Lower leg skin (tissue), 3 donors: ENCODE results near the gene ITGA2.

ENCODE experiments used
- POLR2A ChIP-seq, 2 donors: fragments of 450-650 bp; IDR thresholded peaks; one replicate each; pipeline ENCODE4 v1.6.1; 2016 to 2017; ENCODE audit warnings: antibody characterized with exemption in 2 of 2, mild to moderate bottlenecking in 1 of 2, moderate library complexity in 1 of 2
- TF ChIP-seq, protein P1 (sequence below), 3 donors: fragments of 450-650 bp; IDR thresholded peaks; one replicate each; pipeline ENCODE4 v1.5.1; 2016; ENCODE audit warnings: antibody characterized with exemption in 3 of 3, mild to moderate bottlenecking in 3 of 3, moderate library complexity in 2 of 3

DNA sequence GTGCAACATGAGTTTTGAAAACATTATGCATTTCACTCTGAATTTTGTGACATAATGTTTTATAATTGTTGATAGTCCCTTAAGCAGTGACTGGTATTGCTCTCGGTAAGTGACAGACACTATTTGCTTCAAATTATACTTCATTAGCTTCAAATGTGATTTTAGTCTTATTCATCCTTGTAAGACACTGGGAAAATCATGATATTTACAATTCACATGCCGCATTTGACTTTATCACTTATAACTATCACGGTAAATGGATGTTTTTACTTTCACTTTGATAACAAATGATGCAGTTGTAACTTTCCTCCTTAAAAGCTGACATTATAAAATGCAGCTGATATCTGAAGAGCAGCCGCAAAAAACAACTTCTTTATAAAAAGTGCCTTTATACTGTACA lies 44.1 kb upstream of the ITGA2 start:
- TF ChIP-seq, protein P1, sequence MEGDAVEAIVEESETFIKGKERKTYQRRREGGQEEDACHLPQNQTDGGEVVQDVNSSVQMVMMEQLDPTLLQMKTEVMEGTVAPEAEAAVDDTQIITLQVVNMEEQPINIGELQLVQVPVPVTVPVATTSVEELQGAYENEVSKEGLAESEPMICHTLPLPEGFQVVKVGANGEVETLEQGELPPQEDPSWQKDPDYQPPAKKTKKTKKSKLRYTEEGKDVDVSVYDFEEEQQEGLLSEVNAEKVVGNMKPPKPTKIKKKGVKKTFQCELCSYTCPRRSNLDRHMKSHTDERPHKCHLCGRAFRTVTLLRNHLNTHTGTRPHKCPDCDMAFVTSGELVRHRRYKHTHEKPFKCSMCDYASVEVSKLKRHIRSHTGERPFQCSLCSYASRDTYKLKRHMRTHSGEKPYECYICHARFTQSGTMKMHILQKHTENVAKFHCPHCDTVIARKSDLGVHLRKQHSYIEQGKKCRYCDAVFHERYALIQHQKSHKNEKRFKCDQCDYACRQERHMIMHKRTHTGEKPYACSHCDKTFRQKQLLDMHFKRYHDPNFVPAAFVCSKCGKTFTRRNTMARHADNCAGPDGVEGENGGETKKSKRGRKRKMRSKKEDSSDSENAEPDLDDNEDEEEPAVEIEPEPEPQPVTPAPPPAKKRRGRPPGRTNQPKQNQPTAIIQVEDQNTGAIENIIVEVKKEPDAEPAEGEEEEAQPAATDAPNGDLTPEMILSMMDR (IDR thresholded peaks at IDR 0.05), result no peak
- TF ChIP-seq POLR2A (IDR thresholded peaks at IDR 0.05), result no peak
